ENCODE data around the gene CHST3. TPM values are rescaled to one million over a fixed set of nuclear protein-coding genes. Genes with fewer than 3 reads are reported as not detected.
A peak's percentile ranks its signal among the peaks of the same experiment; 100 is the strongest.

Gene CHST3
- polyA plus RNA-seq, 2 donors = 2.6 to 3.2 TPM

DNA sequence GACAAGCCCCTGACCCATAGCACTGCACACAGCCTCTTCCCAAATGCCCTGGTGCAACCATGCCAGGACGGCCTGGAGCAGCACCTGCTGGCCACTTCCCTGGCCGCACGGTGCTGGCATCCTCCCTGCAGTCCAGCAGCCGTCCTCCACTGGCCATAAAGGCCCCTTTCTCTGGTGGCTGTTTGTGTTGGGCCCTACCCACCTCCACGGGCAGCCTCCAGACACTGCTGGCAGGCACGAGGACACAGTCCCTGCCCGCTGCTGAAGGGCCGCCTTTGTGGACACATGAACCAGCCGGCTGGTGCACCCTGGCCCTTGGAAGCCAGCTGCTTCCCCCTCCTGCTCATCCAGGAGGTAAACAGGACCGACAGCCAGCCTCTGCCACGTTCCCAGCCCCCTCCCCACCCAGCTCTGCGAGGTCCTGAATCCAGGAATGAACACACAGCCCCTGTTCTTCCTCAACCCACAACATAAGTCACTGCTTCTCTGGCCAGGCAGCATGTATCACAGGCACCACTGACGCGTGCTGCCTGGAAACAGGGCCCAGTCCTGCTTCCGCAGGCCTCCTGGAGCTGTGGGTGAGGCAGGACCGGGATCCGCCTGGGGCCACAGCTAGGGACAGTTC, 80.3 kb downstream of the CHST3 start:
- peaks cover 0 to 7% of the 10 kb centered on the region in 2 donors for H3K4me1 ChIP-seq (ENCODE audit: control insufficient read depth in 2 of 2, insufficient read depth in 2 of 2, low read length in 1 of 2)
- H3K27me3 ChIP-seq (ENCODE audit: control insufficient read depth in 1 of 2, insufficient read depth in 2 of 2, low read length in 2 of 2) = no peaks in the 10 kb centered on the region
- no peaks in the 10 kb centered on the region for H3K36me3 ChIP-seq (ENCODE audit: control insufficient read depth in 2 of 2, insufficient read depth in 2 of 2, low read length in 1 of 2)
- 44 to 49% methylated on average over 17 of the region's 17 CpGs for WGBS, 2 donors
- no peaks in the 10 kb centered on the region for H3K9me3 ChIP-seq (ENCODE audit: control insufficient read depth in 2 of 2, insufficient read depth in 1 of 2, low read depth in 1 of 2, low read length in 1 of 2)
- peak overlapping the region; percentile 63 to 64 for H3K27ac ChIP-seq (ENCODE audit: low read depth in 2 of 2, low read length in 1 of 2)
- no peak overlapping the region for H3K4me3 ChIP-seq (ENCODE audit: low read depth in 1 of 2, low read length in 2 of 2)

DNA sequence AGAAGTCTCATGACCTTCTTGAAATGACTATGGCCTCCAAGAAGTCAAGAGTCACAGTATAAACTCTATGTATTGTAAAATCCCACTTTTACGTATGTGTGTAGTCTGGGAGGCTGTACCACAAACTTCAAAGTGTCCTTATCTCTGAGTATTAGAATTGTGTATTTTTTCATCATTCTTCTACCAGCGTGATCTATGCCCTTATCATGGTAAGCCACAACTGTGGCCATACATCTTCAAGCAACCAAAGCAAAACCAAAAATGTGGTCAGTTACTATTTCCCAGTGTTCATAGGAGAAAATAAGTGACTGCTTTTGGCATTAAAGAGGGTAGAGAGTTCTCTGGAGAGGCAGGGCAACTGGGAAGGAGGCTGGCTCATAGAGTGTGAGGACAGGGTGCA, 81.4 kb downstream of the CHST3 start:
- Histone ChIP-seq H3K27ac (ENCODE audit: low read depth in 2 of 2, low read length in 1 of 2) (no peak overlapping the region), H3K36me3 (ENCODE audit: control insufficient read depth in 2 of 2, insufficient read depth in 2 of 2, low read length in 1 of 2) (no peaks in the 10 kb centered on the region), H3K9me3 (ENCODE audit: control insufficient read depth in 2 of 2, insufficient read depth in 1 of 2, low read depth in 1 of 2, low read length in 1 of 2) (no peaks in the 10 kb centered on the region), H3K4me1 (ENCODE audit: control insufficient read depth in 2 of 2, insufficient read depth in 2 of 2, low read length in 1 of 2) (peaks cover 0 to 7% of the 10 kb centered on the region in 2 donors), H3K27me3 (ENCODE audit: control insufficient read depth in 1 of 2, insufficient read depth in 2 of 2, low read length in 2 of 2) (no peaks in the 10 kb centered on the region), H3K4me3 (ENCODE audit: low read depth in 1 of 2, low read length in 2 of 2) (no peak overlapping the region)
- 84 to 91% methylated on average over 2 of the region's 2 CpGs for WGBS, 2 donors

DNA sequence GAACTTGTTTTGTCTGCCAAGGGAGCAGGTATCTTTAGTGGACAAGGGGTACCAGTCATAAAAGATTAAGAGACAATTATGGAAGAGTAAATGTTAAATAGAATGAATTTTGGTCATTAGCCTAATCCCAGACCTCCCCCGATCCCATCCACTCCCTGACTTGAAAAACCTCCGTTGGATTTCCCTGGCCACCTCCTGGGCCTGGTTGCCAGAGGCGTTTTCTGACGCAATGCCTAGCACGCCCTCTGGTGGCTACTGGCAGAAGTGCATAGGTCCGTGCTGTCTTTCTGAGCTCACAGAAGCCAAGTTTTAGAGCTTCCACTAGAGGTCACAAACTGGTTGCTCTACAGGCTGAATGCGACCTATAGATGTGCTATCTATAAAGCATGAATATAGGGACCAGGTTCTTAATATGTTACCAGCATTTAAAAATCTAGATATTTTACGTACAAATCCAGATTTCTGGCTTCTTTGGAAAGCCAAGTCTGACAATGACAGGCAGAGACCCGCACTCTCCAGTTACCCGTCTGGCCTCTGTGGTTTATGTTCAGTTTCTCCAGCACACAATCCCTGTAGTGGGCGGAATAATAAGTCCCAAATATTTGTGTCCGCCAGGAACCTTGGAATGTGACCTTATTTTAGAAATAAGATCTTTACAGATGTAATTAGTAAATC, 84.4 kb downstream of the CHST3 start:
- Histone ChIP-seq H3K4me1 (ENCODE audit: control insufficient read depth in 2 of 2, insufficient read depth in 2 of 2, low read length in 1 of 2) (peaks cover 0 to 6% of the 10 kb centered on the region in 2 donors), H3K4me3 (ENCODE audit: low read depth in 1 of 2, low read length in 2 of 2) (no peak overlapping the region), H3K27ac (ENCODE audit: low read depth in 2 of 2, low read length in 1 of 2) (no peak overlapping the region), H3K27me3 (ENCODE audit: control insufficient read depth in 1 of 2, insufficient read depth in 2 of 2, low read length in 2 of 2) (no peaks in the 10 kb centered on the region), H3K9me3 (ENCODE audit: control insufficient read depth in 2 of 2, insufficient read depth in 1 of 2, low read depth in 1 of 2, low read length in 1 of 2) (no peaks in the 10 kb centered on the region), H3K36me3 (ENCODE audit: control insufficient read depth in 2 of 2, insufficient read depth in 2 of 2, low read length in 1 of 2) (no peaks in the 10 kb centered on the region)
- 27 to 31% methylated on average over 12 of the region's 12 CpGs for WGBS, 2 donors

DNA sequence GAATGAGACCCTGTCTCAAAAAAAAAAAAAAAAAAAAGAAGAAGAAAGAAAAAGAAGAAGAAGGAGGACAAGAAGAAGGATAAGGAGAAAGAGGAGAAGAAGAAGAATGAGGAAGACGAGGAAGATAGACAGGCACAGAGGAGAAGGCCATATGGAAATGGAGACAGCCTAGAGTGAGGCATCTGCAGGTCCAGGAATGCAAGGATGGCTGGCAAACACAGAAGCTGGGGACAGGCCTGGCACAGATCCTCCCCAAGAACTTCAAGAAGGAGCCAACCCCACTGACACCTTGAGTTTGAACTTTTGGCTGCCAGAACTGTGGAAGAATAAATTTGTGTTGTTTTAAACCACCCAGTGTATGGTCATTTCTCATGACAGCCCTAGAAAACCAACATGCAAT, 85.3 kb downstream of the CHST3 start:
- Histone ChIP-seq H3K27me3 (ENCODE audit: control insufficient read depth in 1 of 2, insufficient read depth in 2 of 2, low read length in 2 of 2) (no peaks in the 10 kb centered on the region), H3K4me3 (ENCODE audit: low read depth in 1 of 2, low read length in 2 of 2) (no peak overlapping the region), H3K4me1 (ENCODE audit: control insufficient read depth in 2 of 2, insufficient read depth in 2 of 2, low read length in 1 of 2) (peaks cover 0 to 3% of the 10 kb centered on the region in 2 donors), H3K9me3 (ENCODE audit: control insufficient read depth in 2 of 2, insufficient read depth in 1 of 2, low read depth in 1 of 2, low read length in 1 of 2) (no peaks in the 10 kb centered on the region), H3K27ac (ENCODE audit: low read depth in 2 of 2, low read length in 1 of 2) (no peak overlapping the region), H3K36me3 (ENCODE audit: control insufficient read depth in 2 of 2, insufficient read depth in 2 of 2, low read length in 1 of 2) (no peaks in the 10 kb centered on the region)
- 82 to 84% methylated on average over 1 of the region's 1 CpG for WGBS, 2 donors

DNA sequence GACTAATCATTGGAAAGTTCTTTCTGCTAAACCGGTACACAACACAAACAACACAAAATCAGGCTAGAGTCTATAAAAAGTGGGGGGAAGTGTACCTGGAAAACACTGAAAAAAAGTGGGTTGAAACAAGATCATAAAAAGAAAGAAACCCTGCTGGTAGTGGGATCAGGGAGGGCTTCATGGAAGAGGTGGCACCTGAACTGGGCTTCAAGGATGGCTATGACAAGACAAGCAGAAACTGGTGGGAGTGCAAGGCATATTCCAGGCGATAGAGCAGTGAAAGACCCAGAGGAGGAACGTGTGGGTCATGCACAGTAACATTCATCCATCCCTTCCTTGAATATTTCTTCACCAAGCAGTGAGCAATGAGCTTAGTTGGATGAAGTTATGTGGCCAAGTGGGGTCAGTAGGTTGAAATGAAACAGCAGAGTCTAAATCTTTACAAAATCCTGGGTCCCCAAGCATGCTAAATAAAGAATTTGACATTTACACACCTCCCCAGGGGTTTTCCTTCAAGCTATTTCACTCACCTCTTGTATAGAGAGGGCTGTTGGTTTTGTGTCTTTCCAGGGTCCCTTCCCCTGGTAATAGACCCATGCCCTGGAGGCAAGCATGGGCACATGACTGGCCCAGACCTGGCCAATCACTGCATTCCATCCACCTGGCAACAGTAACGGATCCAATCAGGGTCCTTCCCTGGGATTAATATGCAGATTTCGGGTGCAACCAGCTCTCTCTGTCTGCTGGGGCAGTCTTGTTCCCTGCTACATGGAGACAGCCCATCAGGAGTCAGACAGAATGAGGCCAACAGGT, 86.0 kb downstream of the CHST3 start:
- 91 to 92% methylated on average over 5 of the region's 5 CpGs for WGBS, 2 donors

DNA sequence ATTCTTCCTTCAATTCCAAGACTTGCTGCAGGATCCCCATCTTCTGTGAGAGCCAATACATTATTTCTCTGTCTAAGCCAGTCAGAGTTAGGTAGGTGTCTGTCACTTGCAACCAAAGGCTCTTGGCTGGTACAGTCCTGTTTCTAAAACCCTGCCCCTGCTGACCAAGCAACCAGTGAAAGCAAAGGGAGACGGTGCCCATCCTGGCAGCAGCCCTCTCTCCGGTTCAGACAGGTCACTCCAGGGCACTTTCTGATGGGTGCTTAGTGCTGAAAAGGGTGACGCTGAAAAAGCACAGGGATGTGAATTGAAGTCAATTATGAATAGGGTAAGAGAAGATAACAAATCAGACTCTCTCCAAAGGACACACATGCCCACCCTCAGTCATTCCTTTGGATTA, 86.7 kb downstream of the CHST3 start:
- Histone ChIP-seq H3K4me3 (ENCODE audit: low read depth in 1 of 2, low read length in 2 of 2) (no peak overlapping the region), H3K4me1 (ENCODE audit: control insufficient read depth in 2 of 2, insufficient read depth in 2 of 2, low read length in 1 of 2) (no peaks in the 10 kb centered on the region), H3K36me3 (ENCODE audit: control insufficient read depth in 2 of 2, insufficient read depth in 2 of 2, low read length in 1 of 2) (no peaks in the 10 kb centered on the region), H3K9me3 (ENCODE audit: control insufficient read depth in 2 of 2, insufficient read depth in 1 of 2, low read depth in 1 of 2, low read length in 1 of 2) (no peaks in the 10 kb centered on the region), H3K27ac (ENCODE audit: low read depth in 2 of 2, low read length in 1 of 2) (no peak overlapping the region), H3K27me3 (ENCODE audit: control insufficient read depth in 1 of 2, insufficient read depth in 2 of 2, low read length in 2 of 2) (no peaks in the 10 kb centered on the region)
- WGBS, 2 donors = 60 to 62% methylated on average over 3 of the region's 3 CpGs

More for the DNA sequence above, 86.0 kb downstream of the CHST3 start:
- Histone ChIP-seq H3K36me3 (ENCODE audit: control insufficient read depth in 2 of 2, insufficient read depth in 2 of 2, low read length in 1 of 2) (no peaks in the 10 kb centered on the region), H3K27ac (ENCODE audit: low read depth in 2 of 2, low read length in 1 of 2) (no peak overlapping the region), H3K4me1 (ENCODE audit: control insufficient read depth in 2 of 2, insufficient read depth in 2 of 2, low read length in 1 of 2) (no peaks in the 10 kb centered on the region), H3K4me3 (ENCODE audit: low read depth in 1 of 2, low read length in 2 of 2) (no peak overlapping the region), H3K27me3 (ENCODE audit: control insufficient read depth in 1 of 2, insufficient read depth in 2 of 2, low read length in 2 of 2) (no peaks in the 10 kb centered on the region), H3K9me3 (ENCODE audit: control insufficient read depth in 2 of 2, insufficient read depth in 1 of 2, low read depth in 1 of 2, low read length in 1 of 2) (no peaks in the 10 kb centered on the region)

DNA sequence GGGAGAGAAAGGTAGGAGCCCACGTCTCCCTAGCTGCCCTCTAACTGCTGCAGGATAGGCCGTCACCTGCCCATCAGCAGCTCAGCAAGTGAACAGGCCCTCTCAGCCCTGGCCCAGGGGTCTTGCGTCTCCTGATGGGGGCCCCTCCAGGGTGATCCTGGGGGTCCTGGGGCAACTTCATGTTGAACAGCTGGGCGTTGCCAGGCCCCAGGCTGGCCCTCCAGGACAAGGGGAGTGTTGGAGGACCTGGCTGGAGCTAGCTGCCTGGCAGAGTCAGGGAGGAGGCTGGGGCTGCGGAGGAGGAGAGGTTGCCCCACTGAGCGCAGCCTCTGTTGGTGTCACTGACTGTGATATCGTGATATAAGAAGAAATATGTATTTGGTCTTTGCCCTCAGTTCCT, 89.5 kb downstream of the CHST3 start:
- no peaks in the 10 kb centered on the region for H3K27me3 ChIP-seq (ENCODE audit: control insufficient read depth in 1 of 2, insufficient read depth in 2 of 2, low read length in 2 of 2)
- H3K36me3 ChIP-seq (ENCODE audit: control insufficient read depth in 2 of 2, insufficient read depth in 2 of 2, low read length in 1 of 2) = no peaks in the 10 kb centered on the region
- H3K4me3 ChIP-seq (ENCODE audit: low read depth in 1 of 2, low read length in 2 of 2) = no peak overlapping the region
- peaks cover 0 to 7% of the 10 kb centered on the region in 2 donors for H3K4me1 ChIP-seq (ENCODE audit: control insufficient read depth in 2 of 2, insufficient read depth in 2 of 2, low read length in 1 of 2)
- 91 to 92% methylated on average over 7 of the region's 7 CpGs for WGBS, 2 donors
- H3K27ac ChIP-seq (ENCODE audit: low read depth in 2 of 2, low read length in 1 of 2) = no peak overlapping the region
- H3K9me3 ChIP-seq (ENCODE audit: control insufficient read depth in 2 of 2, insufficient read depth in 1 of 2, low read depth in 1 of 2, low read length in 1 of 2) = no peaks in the 10 kb centered on the region

DNA sequence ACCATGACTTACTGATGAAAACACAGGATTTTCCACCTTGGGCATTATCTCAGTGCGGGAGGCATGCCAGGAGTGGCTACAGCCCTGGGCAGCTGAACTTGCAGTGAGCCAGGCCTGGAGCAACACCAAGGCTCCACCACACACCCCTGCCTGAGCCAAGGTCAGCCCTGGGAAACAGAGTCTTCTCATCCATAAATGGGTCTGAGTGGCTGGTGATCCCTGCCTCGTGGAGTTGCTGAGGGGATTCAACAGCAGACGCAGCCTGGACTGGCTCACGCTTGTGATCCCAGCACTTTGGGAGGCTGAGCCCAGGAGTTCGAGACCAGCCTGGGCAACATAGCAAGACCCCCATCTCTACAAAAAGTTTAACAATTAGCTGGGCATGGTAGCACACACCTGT, 91.9 kb downstream of the CHST3 start:
- H3K9me3 ChIP-seq (ENCODE audit: control insufficient read depth in 2 of 2, insufficient read depth in 1 of 2, low read depth in 1 of 2, low read length in 1 of 2) = no peaks in the 10 kb centered on the region
- H3K27me3 ChIP-seq (ENCODE audit: control insufficient read depth in 1 of 2, insufficient read depth in 2 of 2, low read length in 2 of 2) = no peaks in the 10 kb centered on the region
- peaks cover 0 to 7% of the 10 kb centered on the region in 2 donors for H3K4me1 ChIP-seq (ENCODE audit: control insufficient read depth in 2 of 2, insufficient read depth in 2 of 2, low read length in 1 of 2)
- H3K27ac ChIP-seq (ENCODE audit: low read depth in 2 of 2, low read length in 1 of 2) = no peak overlapping the region
- WGBS, 2 donors = 79 to 88% methylated on average over 5 of the region's 5 CpGs
- H3K4me3 ChIP-seq (ENCODE audit: low read depth in 1 of 2, low read length in 2 of 2) = no peak overlapping the region
- no peaks in the 10 kb centered on the region for H3K36me3 ChIP-seq (ENCODE audit: control insufficient read depth in 2 of 2, insufficient read depth in 2 of 2, low read length in 1 of 2)

DNA sequence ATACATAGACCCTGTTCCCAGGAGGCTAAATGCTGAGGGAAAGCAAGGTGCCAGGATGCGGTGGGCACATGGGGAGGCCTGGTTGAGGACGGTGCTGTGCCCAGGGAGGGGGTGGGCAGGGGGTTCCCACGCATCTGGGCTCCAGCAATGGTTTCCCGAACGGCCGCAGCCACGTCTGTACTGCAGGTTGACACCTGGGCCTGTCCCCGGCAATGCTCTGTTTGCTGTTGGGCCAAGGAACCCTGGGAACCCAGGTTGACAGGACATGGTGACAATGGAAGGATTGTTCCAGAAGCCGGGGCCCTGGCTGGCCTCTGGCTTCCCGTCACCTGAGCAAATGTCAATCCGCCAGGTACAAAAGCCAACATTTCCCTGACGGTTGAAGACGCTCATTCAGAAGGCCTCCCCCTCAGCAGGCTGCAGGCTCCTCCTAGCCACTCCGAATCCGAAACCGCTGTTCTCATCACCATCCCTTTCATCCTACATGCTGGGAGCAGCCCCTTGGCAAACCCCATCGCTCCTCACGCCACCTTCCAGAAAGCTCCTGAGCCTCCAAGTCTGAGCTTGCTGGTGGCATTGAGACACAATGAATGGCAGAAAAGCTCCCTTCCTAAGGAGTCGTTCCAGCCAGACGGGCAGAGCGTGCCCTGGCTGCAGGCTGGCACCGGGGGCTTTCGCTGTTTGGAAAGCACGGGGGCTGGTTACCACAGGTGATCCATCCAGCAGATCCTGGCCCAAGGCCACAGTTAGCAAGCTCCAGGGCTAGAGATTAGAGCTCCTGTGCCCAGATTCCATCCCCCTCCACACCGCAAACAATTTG, 92.9 kb downstream of the CHST3 start:
- Histone ChIP-seq H3K9me3 (ENCODE audit: control insufficient read depth in 2 of 2, insufficient read depth in 1 of 2, low read depth in 1 of 2, low read length in 1 of 2) (no peaks in the 10 kb centered on the region), H3K36me3 (ENCODE audit: control insufficient read depth in 2 of 2, insufficient read depth in 2 of 2, low read length in 1 of 2) (no peaks in the 10 kb centered on the region), H3K4me1 (ENCODE audit: control insufficient read depth in 2 of 2, insufficient read depth in 2 of 2, low read length in 1 of 2) (peaks cover 0 to 7% of the 10 kb centered on the region in 2 donors), H3K27me3 (ENCODE audit: control insufficient read depth in 1 of 2, insufficient read depth in 2 of 2, low read length in 2 of 2) (no peaks in the 10 kb centered on the region), H3K27ac (ENCODE audit: low read depth in 2 of 2, low read length in 1 of 2) (no peak overlapping the region), H3K4me3 (ENCODE audit: low read depth in 1 of 2, low read length in 2 of 2) (no peak overlapping the region)
- 52% methylated on average over 25 of the region's 25 CpGs for WGBS, 2 donors

Measured in esophagus (tissue), 2 donors.